HepG2 (cell line): Measurements from ENCODE around the gene SH2D5. TPM values are rescaled to one million over a fixed set of nuclear protein-coding genes. Genes with fewer than 3 reads are reported as not detected.

Source experiments
- ATAC-seq: fragments of 200-7000 bp; cut with Tn5 transposase; 3 replicates; pipeline ENCODE4 v1.9.1; 2020; ENCODE audit warnings: mild to moderate bottlenecking, moderate library complexity
- BruUV-seq: library from RNA; stranded (reverse); fragments of 400-500 nt; replicated peaks from 2 replicates; lab custom pipeline; 2021; lab: Mats Ljungman, UMichigan
- CTCF ChIA-PET: fragments of 300-600 bp; formaldehyde crosslinking; extraction: SDS; loops from one replicate; lab custom pipeline; 2021; ENCODE audit warnings: low total read pairs, inconsistent platforms, low intra/inter-chr PET ratio; lab: Yijun Ruan, JAX
- POLR2A ChIA-PET: fragments of 350-600 bp; sonication (Branson Sonifier 250); formaldehyde crosslinking; loops from one replicate; lab custom pipeline; 2020; ENCODE audit warnings: antibody characterized with exemption, inconsistent platforms; lab: Yijun Ruan, JAX
- DNase-seq: peaks from one replicate; pipeline ENCODE4 v3.0.0-alpha.2; 2015; ENCODE audit warnings: low spot score
- FAIRE-seq: peaks from 3 replicates; lab custom pipeline; 2011; peaks lifted over from hg19 to GRCh38; lab: Jason Lieb, UNC
- H2AFZ ChIP-seq: one replicate; pipeline ENCODE4 v1.6.1; 2011; ENCODE audit warnings: low read length, inconsistent platforms
- H3K27ac ChIP-seq: fragments of 300-600 bp; 3 replicates; pipeline ENCODE4 v1.8.0; 2011; ENCODE audit warnings: mixed run types, mild to moderate bottlenecking, mixed read lengths, low read length, inconsistent platforms; ENCODE audit not compliant: insufficient read depth; ENCODE audit errors: extremely low read length
- H3K27me3 ChIP-seq, 2 experiments: fragments of 200-600 bp in 1 of 2; 2 replicates in 1 of 2; 3 replicates in 1 of 2; pipeline versions ENCODE4 v1.6.0 to v1.8.0; 2011; ENCODE audit warnings: low read length in 2 of 2, mild to moderate bottlenecking in 2 of 2, moderate library complexity in 2 of 2, inconsistent platforms in 1 of 2; ENCODE audit not compliant: insufficient read depth in 2 of 2, control insufficient read depth in 1 of 2
- H3K36me3 ChIP-seq, 2 experiments: fragments of 200-600 bp in 1 of 2; replicated peaks in 1 of 2; 2 replicates in 1 of 2; 3 replicates in 1 of 2; pipeline versions ENCODE4 v1.5.1 to v1.8.0; 2011; ENCODE audit warnings: low read length in 2 of 2, inconsistent platforms in 1 of 2; ENCODE audit not compliant: insufficient read depth in 2 of 2, control insufficient read depth in 1 of 2
- H3K4me1 ChIP-seq: 2 replicates; pipeline ENCODE4 v1.5.1; 2012; ENCODE audit warnings: low read length, inconsistent platforms; ENCODE audit not compliant: insufficient read depth
- H3K4me2 ChIP-seq: 2 replicates; pipeline ENCODE4 v1.6.0; 2011; ENCODE audit warnings: low read depth, low read length, inconsistent platforms
- H3K4me3 ChIP-seq, 3 experiments: fragments of 200-600 bp in 1 of 3; sonication (generic), shearing (Covaris generic) in 1 of 3; replicated peaks in 1 of 3; 2 replicates each; pipeline ENCODE4 v1.5.1; 2011 to 2016; ENCODE audit warnings: low read length in 3 of 3, inconsistent platforms in 2 of 3, low read depth in 2 of 3, mild to moderate bottlenecking in 2 of 3, control low read depth in 1 of 3, mixed read lengths in 1 of 3; ENCODE audit not compliant: insufficient read depth in 1 of 3
- H3K79me2 ChIP-seq: one replicate; pipeline ENCODE4 v1.6.1; 2011; ENCODE audit warnings: low read length, inconsistent platforms; ENCODE audit not compliant: insufficient read depth
- H3K9ac ChIP-seq: 2 replicates; pipeline ENCODE4 v1.6.0; 2011; ENCODE audit warnings: mild to moderate bottlenecking, low read depth, low read length, inconsistent platforms; ENCODE audit not compliant: insufficient read depth
- H3K9me3 ChIP-seq: 2 replicates; pipeline ENCODE4 v1.5.1; 2012; ENCODE audit warnings: mild to moderate bottlenecking, low read length
- H4K20me1 ChIP-seq: 2 replicates; pipeline ENCODE4 v1.6.0; 2011; ENCODE audit warnings: inconsistent platforms, mild to moderate bottlenecking, low read length, moderate library complexity; ENCODE audit not compliant: insufficient read depth
- FOSL2 ChIP-seq: sonication (generic); formaldehyde crosslinking; IDR thresholded peaks from 2 replicates; pipeline ENCODE4 v1.4.0; 2020; ENCODE audit warnings: missing genetic modification reagents
- MXD3 ChIP-seq: IDR thresholded peaks from 2 replicates; pipeline ENCODE4 v1.6.1; 2016; ENCODE audit warnings: mild to moderate bottlenecking, missing biosample characterization, missing genetic modification reagents
- SP5 ChIP-seq: IDR thresholded peaks from 2 replicates; pipeline ENCODE4 v1.6.1; 2016; ENCODE audit warnings: low read depth, borderline replicate concordance
- ZBTB33 ChIP-seq: sonication (generic); formaldehyde crosslinking; IDR thresholded peaks from 2 replicates; pipeline ENCODE4 v1.4.0; 2020; ENCODE audit warnings: missing genetic modification reagents
- ZNF160 ChIP-seq: sonication (generic); formaldehyde crosslinking; IDR thresholded peaks from 2 replicates; pipeline ENCODE4 v1.8.0; 2022; ENCODE audit warnings: mild to moderate bottlenecking, inconsistent platforms, missing genetic modification reagents
- ZNF234 ChIP-seq: sonication (generic); formaldehyde crosslinking; conservative IDR thresholded peaks from 2 replicates; pipeline ENCODE4 v1.5.1; 2020; ENCODE audit warnings: mild to moderate bottlenecking, missing genetic modification reagents
- WGBS: methylation state at CpG from one replicate; pipeline ENCODE4 v1.1.6; 2017; ENCODE audit warnings: low lambda C conversion rate; 5-methylcytosine and 5-hydroxymethylcytosine counted together
- in situ Hi-C: cut with HindIII; loops from 2 replicates; pipeline ENCODE4 v1.10.0; 2017; ENCODE audit warnings: low pct_unique_long_range_greater_than_20kb; ENCODE audit not compliant: extremely low pct_ligation_motif_present
- intact Hi-C: fragments of 100-400 bp; cut with micrococcal nuclease; formaldehyde crosslinking; loops from one replicate; pipeline ENCODE4 v1.10.0; 2022; ENCODE audit not compliant: unreplicated experiment
- polyA plus RNA-seq, 8 experiments: library from polyadenylated mRNA; depleted of rRNA in 3 of 8; stranded (reverse) in 7 of 8; unstranded in 1 of 8; fragments of >200 nt; fragmentation: Illumina TruSeq in 4 of 8; extraction: Trizol in 4 of 8; gene quantifications; 2 replicates each; pipeline versions ENCODE4 v1.2.1 to v1.2.3, GENCODE V29; 2011 to 2016; ENCODE audit warnings: low read depth in 4 of 8, missing spikeins in 1 of 8, mixed read lengths in 1 of 8; ENCODE audit not compliant: insufficient read depth in 1 of 8
- total RNA-seq, 5 experiments: library from RNA; depleted of rRNA; stranded (reverse); fragments of >200 nt; fragmentation: Illumina TruSeq; extraction: Trizol; gene quantifications; 2 replicates each; pipeline ENCODE4 v1.2.3, GENCODE V29; 2016; ENCODE audit warnings: low read depth in 1 of 5
- TF ChIP-seq, protein P1 (sequence below): fragments of 450-650 bp; IDR thresholded peaks from 2 replicates; pipeline ENCODE4 v1.6.1; 2016

SH2D5 gene
- total and polyA plus RNA-seq, 2 of the 13 experiments (the other 11 are each of a cell fraction or from before 2014, with no cell fraction given), result 1.2 to 3.4 TPM

GRCh38 chr1:20698195-20698910 lies 34.1 kb downstream of the SH2D5 start:
- Histone ChIP-seq H2AFZ (no peak overlapping the region), H3K4me2 (0 out of 2 replicates have a peak overlapping the region, but pooled peaks have one; percentile 81), H3K9me3 (no peaks in the 10 kb centered on the region), H3K36me3 (no peaks in the 10 kb centered on the region), H3K4me1 (peaks cover 43% of the 10 kb centered on the region), H3K27ac (no peak overlapping the region), H3K79me2 (no peaks in the 10 kb centered on the region), H4K20me1 (no peaks in the 10 kb centered on the region), H3K4me3 (no peak overlapping the region), H3K27me3 (peaks cover 6 to 31% of the 10 kb centered on the region in 2 experiments; a peak in 4 of 5 replicates), H3K9ac (no peak overlapping the region)
- TF ChIP-seq ZBTB33 (peak; percentile 44; the same call in 1 of the 2 replicates), SP5 (CRISPR knock-in tag) (no peak), ZNF234 (no peak), FOSL2 (CRISPR knock-in tag) (0 out of 2 replicates have a peak, but pooled peaks have one; percentile 20), ZNF160 (no peak), MXD3 (CRISPR knock-in tag) (no peak)
- TF ChIP-seq, protein P1, sequence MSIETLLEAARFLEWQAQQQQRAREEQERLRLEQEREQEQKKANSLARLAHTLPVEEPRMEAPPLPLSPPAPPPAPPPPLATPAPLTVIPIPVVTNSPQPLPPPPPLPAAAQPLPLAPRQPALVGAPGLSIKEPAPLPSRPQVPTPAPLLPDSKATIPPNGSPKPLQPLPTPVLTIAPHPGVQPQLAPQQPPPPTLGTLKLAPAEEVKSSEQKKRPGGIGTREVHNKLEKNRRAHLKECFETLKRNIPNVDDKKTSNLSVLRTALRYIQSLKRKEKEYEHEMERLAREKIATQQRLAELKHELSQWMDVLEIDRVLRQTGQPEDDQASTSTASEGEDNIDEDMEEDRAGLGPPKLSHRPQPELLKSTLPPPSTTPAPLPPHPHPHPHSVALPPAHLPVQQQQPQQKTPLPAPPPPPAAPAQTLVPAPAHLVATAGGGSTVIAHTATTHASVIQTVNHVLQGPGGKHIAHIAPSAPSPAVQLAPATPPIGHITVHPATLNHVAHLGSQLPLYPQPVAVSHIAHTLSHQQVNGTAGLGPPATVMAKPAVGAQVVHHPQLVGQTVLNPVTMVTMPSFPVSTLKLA, result peak; percentile 77
- ATAC-seq, result no peak
- 41% methylated on average over 18 of the region's 18 CpGs for WGBS
- ChIA-PET CTCF (no interaction called here), POLR2A (interaction anchor here (1.4 to 2.0 kb wide), 2 partner anchors 34 to 37 kb away, joined by 3 to 12 read pairs; partner anchors contain the start of genes DDOST and SH2D5)
- intact Hi-C loops, result no loop called here
- in situ Hi-C loops, result no loop called here
- no TSS peak for BruUV-seq
- DNase-seq, result peak; percentile 34
- FAIRE-seq, result no peak
